ENCODE measurements around the gene TMEM200C. TPM values are rescaled to one million over a fixed set of nuclear protein-coding genes. Genes with fewer than 3 reads are reported as not detected.
A peak's percentile ranks its signal among the peaks of the same experiment; 100 is the strongest.

Gene TMEM200C
- total RNA-seq, 2 experiments from 2014 or later: not detected

GRCh38 chr18:5894611-5895298 is 567 bp downstream of the TMEM200C start:
- Histone ChIP-seq H3K9me3 (ENCODE audit: control insufficient read depth in 1 of 2, insufficient read depth in 1 of 2, low read length in 2 of 2) (peaks cover 0 to 20% of the 10 kb centered on the region in 2 experiments), H3K4me1 (ENCODE audit: insufficient read depth, low read length) (peaks cover 10% of the 10 kb centered on the region), H3K27me3 (ENCODE audit: control insufficient read depth in 1 of 2, insufficient read depth in 2 of 2, low read length in 2 of 2) (peaks cover 58 to 74% of the 10 kb centered on the region in 2 experiments), H3K27ac (ENCODE audit: low read depth in 1 of 2, low read length in 2 of 2) (no peak overlapping the region), H3K36me3 (ENCODE audit: insufficient read depth, low read length) (no peaks in the 10 kb centered on the region), H3K4me3 (ENCODE audit: low read length) (no peak overlapping the region)
- DNase-seq (no peak), ATAC-seq (ENCODE audit: poor library complexity) (no peak)
- ChIA-PET POLR2A (no interaction called here), CTCF (no interaction called here)
- Mint-ChIP-seq H3K36me3 (ENCODE audit: low read depth) (no peaks in the 10 kb centered on the region), H3K4me1 (ENCODE audit: low read depth) (peaks cover 10% of the 10 kb centered on the region), H3K27ac (no peak overlapping the region), H3K4me3 (peak overlapping the region; percentile 79), H3K27me3 (peaks cover 77% of the 10 kb centered on the region), H3K9me3 (no peaks in the 10 kb centered on the region)
- intact Hi-C loops (cut with DNase I, micrococcal nuclease): loop anchor here in 1 of 2 experiments (10.0 kb wide), 3 partner anchors 290 to 470 kb away; no protein-coding TSS in a partner anchor
- no peak for TF ChIP-seq CTCF (IDR thresholded peaks at IDR 0.05)

DNA sequence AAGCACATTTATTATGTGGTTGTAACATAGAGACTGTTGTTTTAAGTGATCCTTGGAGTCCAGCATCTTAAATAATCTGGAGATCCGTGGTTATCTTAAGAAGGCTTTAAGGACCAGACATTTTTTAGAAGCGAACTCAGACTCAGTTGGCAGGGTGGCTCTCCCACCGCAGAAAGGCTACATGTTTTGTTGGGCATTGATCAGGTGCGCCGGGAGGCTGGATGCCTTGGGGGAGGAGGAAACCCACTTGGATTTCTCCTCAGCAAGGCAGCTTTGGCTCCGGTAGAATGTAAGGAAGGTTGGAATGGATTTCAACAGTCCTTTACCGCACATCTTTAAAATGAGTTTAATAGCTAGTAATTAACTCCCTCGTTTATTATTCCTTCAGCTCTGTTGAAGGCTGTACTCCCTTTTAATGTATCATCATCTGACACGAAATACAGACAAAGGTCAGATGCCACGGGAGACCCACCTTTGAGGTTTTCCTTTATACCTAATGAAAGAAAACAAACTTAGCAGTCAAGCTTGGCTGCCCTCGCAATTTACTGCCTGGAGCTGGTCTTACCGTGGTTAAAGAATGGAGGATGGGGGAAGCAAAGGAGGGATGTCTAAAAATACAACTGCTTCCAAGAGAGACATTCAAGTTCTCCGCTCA is 1.2 kb downstream of the TMEM200C start:
- POLR2A ChIA-PET: no interaction called here
- H3K27me3 ChIP-seq (ENCODE audit: control insufficient read depth in 1 of 2, insufficient read depth in 2 of 2, low read length in 2 of 2): peaks cover 58 to 77% of the 10 kb centered on the region in 2 experiments
- intact Hi-C loops (cut with DNase I, micrococcal nuclease): loop anchor here in 1 of 2 experiments (10.0 kb wide), 3 partner anchors 289 to 469 kb away; no protein-coding TSS in a partner anchor

More for the DNA sequence above, 1.2 kb downstream of the TMEM200C start:
- Mint-ChIP-seq H3K27ac (no peak overlapping the region), H3K4me1 (ENCODE audit: low read depth) (peaks cover 10% of the 10 kb centered on the region), H3K27me3 (peaks cover 78% of the 10 kb centered on the region), H3K36me3 (ENCODE audit: low read depth) (no peaks in the 10 kb centered on the region), H3K4me3 (peak overlapping the region; percentile 79), H3K9me3 (no peaks in the 10 kb centered on the region)
- ATAC-seq (ENCODE audit: poor library complexity) (no peak), DNase-seq (no peak)
- no peak overlapping the region for H3K27ac ChIP-seq (ENCODE audit: low read depth in 1 of 2, low read length in 2 of 2)
- no peaks in the 10 kb centered on the region for H3K36me3 ChIP-seq (ENCODE audit: insufficient read depth, low read length)
- no peak for TF ChIP-seq CTCF (IDR thresholded peaks at IDR 0.05)
- CTCF ChIA-PET: no interaction called here
- H3K9me3 ChIP-seq (ENCODE audit: control insufficient read depth in 1 of 2, insufficient read depth in 1 of 2, low read length in 2 of 2): peaks cover 0 to 20% of the 10 kb centered on the region in 2 experiments
- H3K4me3 ChIP-seq (ENCODE audit: low read length): no peak overlapping the region
- peaks cover 10% of the 10 kb centered on the region for H3K4me1 ChIP-seq (ENCODE audit: insufficient read depth, low read length)
